B cell (primary cell): ENCODE data around the gene TMEM143. TPM values are rescaled to one million over a fixed set of nuclear protein-coding genes. Genes with fewer than 3 reads are reported as not detected.

Experiments used
- ATAC-seq: fragments of 200-7000 bp; cut with Tn5 transposase; one replicate; pipeline ENCODE4 v1.10.0; 2021; ENCODE audit warnings: low read depth, mild to moderate bottlenecking, moderate number of reproducible peaks, moderate library complexity
- CTCF ChIA-PET: fragments of 350-600 bp; sonication (Branson Sonifier 250); formaldehyde crosslinking; loops from one replicate; lab custom pipeline; 2021; ENCODE audit warnings: antibody characterized with exemption, inconsistent platforms; lab: Charles Lee
- POLR2A ChIA-PET: fragments of 350-600 bp; sonication (Branson Sonifier 250); formaldehyde crosslinking; loops from one replicate; lab custom pipeline; 2021; ENCODE audit warnings: antibody characterized with exemption; lab: Charles Lee
- DNase-seq: peaks from one replicate; pipeline ENCODE4 v3.0.0; 2013
- H2AFZ ChIP-seq: 2 replicates; pipeline ENCODE4 v1.6.1; 2012; ENCODE audit warnings: mild to moderate bottlenecking, low read depth, low read length; ENCODE audit not compliant: insufficient read depth, poor library complexity, severe bottlenecking
- H3K27ac ChIP-seq, 2 donors: 1 replicate in 1 of 2; 2 replicates in 1 of 2; pipeline ENCODE4 v1.5.1; 2012 to 2013; ENCODE audit warnings: low read length in 2 of 2, mild to moderate bottlenecking in 2 of 2, moderate library complexity in 1 of 2
- H3K27me3 ChIP-seq, 4 experiments: fragments of 200-600 bp in 1 of 4; sonication (generic) in 1 of 4; replicated peaks in 1 of 4; 1 replicate in 2 of 4; 2 replicates in 2 of 4; pipeline versions ENCODE4 v1.6.1 to v1.7.0; 2013 to 2016; ENCODE audit warnings: low read length in 3 of 4, mild to moderate bottlenecking in 2 of 4, mixed read lengths in 1 of 4, moderate library complexity in 1 of 4; ENCODE audit not compliant: insufficient read depth in 4 of 4, control insufficient read depth in 3 of 4; ENCODE audit errors: control extremely low read depth in 1 of 4
- H3K36me3 ChIP-seq, 2 experiments: replicated peaks in 1 of 2; 1 replicate in 1 of 2; 2 replicates in 1 of 2; pipeline versions ENCODE4 v1.6.1 to v1.7.1; 2013; ENCODE audit warnings: low read length in 1 of 2; ENCODE audit not compliant: insufficient read depth in 2 of 2, control insufficient read depth in 1 of 2; ENCODE audit errors: control extremely low read depth in 1 of 2, extremely low read depth in 1 of 2
- H3K4me1 ChIP-seq, 2 donors: fragments of 200-600 bp in 1 of 2; sonication (generic) in 1 of 2; 1 replicate in 1 of 2; 2 replicates in 1 of 2; pipeline versions ENCODE4 v1.5.1 to v1.6.1; 2013 to 2017; ENCODE audit warnings: low read length in 2 of 2; ENCODE audit not compliant: control insufficient read depth in 2 of 2, insufficient read depth in 2 of 2
- H3K4me2 ChIP-seq: replicated peaks from 2 replicates; pipeline ENCODE3; 2012; ENCODE audit warnings: mild to moderate bottlenecking, low read depth, low read length; ENCODE audit not compliant: poor library complexity, severe bottlenecking
- H3K4me3 ChIP-seq, 5 experiments: fragments of 200-600 bp in 1 of 5; sonication (generic) in 1 of 5; 1 replicate in 3 of 5; 2 replicates in 2 of 5; pipeline versions ENCODE4 v1.5.1 to v1.7.0; 2011 to 2016; ENCODE audit warnings: low read length in 4 of 5, mild to moderate bottlenecking in 4 of 5, low read depth in 2 of 5, control low read depth in 1 of 5, moderate library complexity in 1 of 5; ENCODE audit not compliant: insufficient read depth in 1 of 5; ENCODE audit errors: control extremely low read depth in 1 of 5, extremely low read depth in 1 of 5
- H3K79me2 ChIP-seq: fragments of 200-600 bp; sonication (generic); one replicate; pipeline ENCODE4 v1.6.0; 2016; ENCODE audit warnings: low read length; ENCODE audit not compliant: control insufficient read depth, insufficient read depth
- H3K9ac ChIP-seq: fragments of 200-600 bp; sonication (generic); 2 replicates; pipeline ENCODE4 v1.6.1; 2017; ENCODE audit warnings: mild to moderate bottlenecking, low read length, moderate library complexity
- H3K9me3 ChIP-seq, 3 donors: one replicate each; pipeline versions ENCODE4 v1.6.1 to v1.7.1; 2013; ENCODE audit warnings: low read length in 2 of 3; ENCODE audit not compliant: control insufficient read depth in 2 of 3, insufficient read depth in 1 of 3; ENCODE audit errors: control extremely low read depth in 1 of 3
- H4K20me1 ChIP-seq: 2 replicates; pipeline ENCODE4 v1.6.0; 2012; ENCODE audit warnings: mild to moderate bottlenecking, low read length; ENCODE audit not compliant: insufficient read depth, control insufficient read depth, poor library complexity, severe bottlenecking
- H3K27ac Mint-ChIP-seq: one replicate; pipeline ENCODE4 v1.8.0; 2021; ENCODE audit warnings: mixed read lengths
- H3K27me3 Mint-ChIP-seq: one replicate; pipeline ENCODE4 v1.8.0; 2021; ENCODE audit warnings: mixed read lengths
- H3K4me1 Mint-ChIP-seq: one replicate; pipeline ENCODE4 v1.8.0; 2021; ENCODE audit warnings: mixed read lengths
- H3K4me3 Mint-ChIP-seq: one replicate; pipeline ENCODE4 v1.8.0; 2021; ENCODE audit warnings: mixed read lengths
- H3K9me3 Mint-ChIP-seq: one replicate; pipeline ENCODE4 v1.8.0; 2022; ENCODE audit warnings: mixed read lengths; ENCODE audit not compliant: insufficient read depth
- EZH2 ChIP-seq: IDR thresholded peaks from 2 replicates; pipeline ENCODE4 v1.6.1; 2012; ENCODE audit warnings: borderline replicate concordance, low read depth, mild to moderate bottlenecking, moderate library complexity, low read length; ENCODE audit not compliant: insufficient read depth, poor library complexity, severe bottlenecking
- WGBS: methylation state at CpG from one replicate; pipeline ENCODE4 v1.1.5; 2013; ENCODE audit warnings: missing lambda C conversion rate; ENCODE audit not compliant: insufficient coverage; 5-methylcytosine and 5-hydroxymethylcytosine counted together
- intact Hi-C: fragments of 100-400 bp; cut with micrococcal nuclease; formaldehyde crosslinking; loops from one replicate; pipeline ENCODE4 v1.10.0; 2022
- polyA plus RNA-seq: library from polyadenylated mRNA; depleted of rRNA; stranded (reverse); fragments of >200 nt; gene quantifications from 2 replicates; pipeline ENCODE4 v1.2.3, GENCODE V29; 2012
- total RNA-seq, 2 donors: library from RNA; stranded (reverse); fragments of 120-200 nt in 1 of 2; gene quantifications; 1 replicate in 1 of 2; 2 replicates in 1 of 2; pipeline versions ENCODE4 v1.2.3 to v1.2.4, GENCODE V29; 2013 to 2022
- TF ChIP-seq, protein P1 (sequence below): fragments of 200-600 bp; IDR thresholded peaks from one replicate; pipeline ENCODE4 v1.8.0; 2022; ENCODE audit warnings: antibody characterized with exemption, mild to moderate bottlenecking

Gene TMEM143
- total and polyA plus RNA-seq, 2 donors (not counting 1 experiment from before 2014, with no cell fraction given) = 30.0 to 34.3 TPM

DNA sequence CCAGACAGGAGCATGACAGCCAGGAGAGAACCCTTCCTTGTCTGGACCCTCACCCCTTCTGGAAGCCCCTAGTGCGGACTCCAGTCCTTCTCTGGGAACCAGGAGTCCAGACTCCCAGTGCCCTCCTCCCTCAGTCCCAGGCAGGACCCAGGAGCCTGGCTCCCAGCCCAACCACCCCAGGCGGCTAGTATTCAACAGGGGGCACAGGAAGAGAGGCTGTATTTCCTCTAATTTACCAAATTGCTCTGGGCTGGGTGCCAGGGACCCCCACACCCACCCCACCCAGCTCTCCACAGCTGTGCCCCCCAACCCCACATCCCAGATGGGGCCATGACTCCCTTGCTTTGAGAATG, 33.1 kb upstream of the TMEM143 start:
- peaks cover 33% of the 10 kb centered on the region for H3K27me3 Mint-ChIP-seq
- ATAC-seq (no peak), DNase-seq (no peak)
- no peaks in the 10 kb centered on the region for H3K36me3 ChIP-seq
- H3K4me1 Mint-ChIP-seq = peaks cover 40% of the 10 kb centered on the region
- no peak overlapping the region for H3K27ac ChIP-seq
- CTCF ChIA-PET = no interaction called here
- no peak overlapping the region for H3K4me2 ChIP-seq
- H3K27me3 ChIP-seq = peaks cover 0 to 56% (median 33%) of the 10 kb centered on the region in 4 experiments
- H2AFZ ChIP-seq = no peak overlapping the region
- WGBS = 44% methylated on average over 2 of the region's 2 CpGs
- H3K9me3 ChIP-seq = peaks cover 0 to 34% (median 0%) of the 10 kb centered on the region in 3 donors
- H3K4me3 Mint-ChIP-seq = no peak overlapping the region
- H3K9me3 Mint-ChIP-seq = no peaks in the 10 kb centered on the region
- H3K79me2 ChIP-seq = peaks cover 11% of the 10 kb centered on the region
- peaks cover 48% of the 10 kb centered on the region in 2 donors for H3K4me1 ChIP-seq
- no peak overlapping the region for H3K27ac Mint-ChIP-seq
- no peak overlapping the region for H3K9ac ChIP-seq
- no peak overlapping the region for H3K4me3 ChIP-seq
- H4K20me1 ChIP-seq = no peaks in the 10 kb centered on the region
- TF ChIP-seq, protein P1, sequence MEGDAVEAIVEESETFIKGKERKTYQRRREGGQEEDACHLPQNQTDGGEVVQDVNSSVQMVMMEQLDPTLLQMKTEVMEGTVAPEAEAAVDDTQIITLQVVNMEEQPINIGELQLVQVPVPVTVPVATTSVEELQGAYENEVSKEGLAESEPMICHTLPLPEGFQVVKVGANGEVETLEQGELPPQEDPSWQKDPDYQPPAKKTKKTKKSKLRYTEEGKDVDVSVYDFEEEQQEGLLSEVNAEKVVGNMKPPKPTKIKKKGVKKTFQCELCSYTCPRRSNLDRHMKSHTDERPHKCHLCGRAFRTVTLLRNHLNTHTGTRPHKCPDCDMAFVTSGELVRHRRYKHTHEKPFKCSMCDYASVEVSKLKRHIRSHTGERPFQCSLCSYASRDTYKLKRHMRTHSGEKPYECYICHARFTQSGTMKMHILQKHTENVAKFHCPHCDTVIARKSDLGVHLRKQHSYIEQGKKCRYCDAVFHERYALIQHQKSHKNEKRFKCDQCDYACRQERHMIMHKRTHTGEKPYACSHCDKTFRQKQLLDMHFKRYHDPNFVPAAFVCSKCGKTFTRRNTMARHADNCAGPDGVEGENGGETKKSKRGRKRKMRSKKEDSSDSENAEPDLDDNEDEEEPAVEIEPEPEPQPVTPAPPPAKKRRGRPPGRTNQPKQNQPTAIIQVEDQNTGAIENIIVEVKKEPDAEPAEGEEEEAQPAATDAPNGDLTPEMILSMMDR = no peak
- no peak for TF ChIP-seq EZH2
- intact Hi-C loops = loop anchor here (10.0 kb wide), 1 partner anchor 98 kb away; no protein-coding TSS in a partner anchor
- POLR2A ChIA-PET = no interaction called here

DNA sequence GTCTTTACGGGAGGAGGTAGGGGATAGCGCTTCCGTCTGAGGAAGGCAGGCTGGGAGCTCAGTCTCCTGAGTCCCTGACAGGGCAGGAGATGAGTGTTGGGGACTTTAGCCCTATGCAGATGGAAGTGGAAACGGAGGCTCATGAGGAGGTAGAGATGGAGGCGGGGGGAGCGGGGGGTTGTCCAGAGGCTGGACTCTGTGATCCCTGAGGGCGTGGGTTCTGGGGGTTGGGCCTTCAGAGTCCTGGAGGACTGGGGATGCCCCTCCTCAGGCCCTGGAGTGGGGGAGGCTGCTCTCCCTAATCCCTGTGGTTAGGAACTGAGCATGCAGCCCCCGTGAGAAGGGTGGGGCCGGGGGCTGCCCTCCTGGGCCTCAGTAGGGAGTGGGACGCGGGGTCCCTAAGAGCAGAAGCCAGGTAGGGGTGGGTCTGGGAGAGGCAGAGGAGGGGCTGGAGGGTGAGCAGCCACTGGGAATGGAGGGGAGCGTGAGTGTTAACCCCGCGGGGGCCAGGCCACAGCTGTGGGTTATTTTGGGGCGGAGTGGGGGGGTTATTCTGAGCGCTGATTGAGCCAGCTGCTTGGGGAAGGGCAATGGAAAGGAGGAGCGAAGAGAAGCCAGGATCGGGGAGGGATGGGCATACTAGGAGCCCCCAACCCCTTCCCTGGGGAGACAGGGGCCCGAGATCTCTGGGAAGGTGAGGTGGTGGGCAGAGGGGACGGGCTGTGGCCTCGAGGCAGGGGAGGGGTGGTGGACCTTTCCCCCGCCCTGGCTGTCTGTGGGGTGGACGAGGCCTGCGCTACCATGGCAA, 32.5 kb upstream of the TMEM143 start:
- Histone ChIP-seq H4K20me1 (no peaks in the 10 kb centered on the region), H2AFZ (no peak overlapping the region), H3K79me2 (peaks cover 13% of the 10 kb centered on the region), H3K36me3 (no peaks in the 10 kb centered on the region), H3K27me3 (peaks cover 0 to 56% (median 33%) of the 10 kb centered on the region in 4 experiments), H3K4me3 (no peak overlapping the region), H3K9ac (no peak overlapping the region), H3K4me1 (peaks cover 51 to 52% of the 10 kb centered on the region in 2 donors), H3K4me2 (no peak overlapping the region), H3K27ac (no peak overlapping the region), H3K9me3 (peaks cover 0 to 34% (median 0%) of the 10 kb centered on the region in 3 donors)
- ChIA-PET CTCF (interaction anchor here (0.8 to 1.0 kb wide), 2 partner anchors 45 to 188 kb away, joined by 3 to 7 read pairs; no protein-coding TSS in a partner anchor), POLR2A (interaction anchor here (0.6 to 0.7 kb wide), 3 partner anchors 23 to 63 kb away, joined by 3 to 6 read pairs (median 4); no protein-coding TSS in a partner anchor)
- Mint-ChIP-seq H3K27ac (no peak overlapping the region), H3K4me1 (peaks cover 43% of the 10 kb centered on the region), H3K27me3 (peaks cover 33% of the 10 kb centered on the region), H3K9me3 (no peaks in the 10 kb centered on the region), H3K4me3 (no peak overlapping the region)
- TF ChIP-seq EZH2 = no peak
- TF ChIP-seq, protein P1 = no peak
- ATAC-seq (no peak), DNase-seq (no peak)
- intact Hi-C loops = loop anchor here (10.0 kb wide), 1 partner anchor 99 kb away; no protein-coding TSS in a partner anchor
- WGBS = 51% methylated on average over 21 of the region's 24 CpGs
